ENCODE measurements around the gene CNGB1.
A peak's percentile ranks its signal among the peaks of the same experiment; 100 is the strongest.
"Not testable (repeated sequence)": the region's sequence is repeated elsewhere in the genome, so short reads cannot be mapped to it uniquely, and the experiment has no call there.

Gene CNGB1

GRCh38 chr16:57970970-57971369 lies at the start of gene CNGB1:
TSS of gene CNGB1 (minus strand) at chr16:57971128. CDS start at chr16:57967286, 3,842 bp downstream.
- DNase-seq, result no peak

- DNase-seq, result no peak
Observed at GRCh38 chr16:58019866-58020538, 49.1 kb upstream of the CNGB1 start.

GRCh38 chr16:58018803-58019202 lies 47.9 kb upstream of the CNGB1 start:
- DNase-seq, result no peak

- no peak for DNase-seq
Observed at GRCh38 chr16:58016840-58017446, 46.0 kb upstream of the CNGB1 start.

- no peak for DNase-seq
Observed at GRCh38 chr16:58013201-58013956, 42.5 kb upstream of the CNGB1 start.

- no peak for DNase-seq
Observed at GRCh38 chr16:58012481-58012880, 41.6 kb upstream of the CNGB1 start.

GRCh38 chr16:58011652-58012051 lies 40.7 kb upstream of the CNGB1 start:
- no peak for DNase-seq

GRCh38 chr16:58010886-58011285 lies 40.0 kb upstream of the CNGB1 start:
- DNase-seq, result no peak

GRCh38 chr16:58009856-58010416 lies 39.0 kb upstream of the CNGB1 start:
- DNase-seq, result no peak

- not testable (repeated sequence) for DNase-seq
Observed at GRCh38 chr16:58004736-58005135, 33.8 kb upstream of the CNGB1 start.

- DNase-seq, result no peak
Observed at GRCh38 chr16:58002936-58003335, 32.0 kb upstream of the CNGB1 start.

GRCh38 chr16:58002416-58002800 lies 31.5 kb upstream of the CNGB1 start:
- DNase-seq, result no peak

- DNase-seq, result no peak
Observed at GRCh38 chr16:58001781-58002415, 31.0 kb upstream of the CNGB1 start.

GRCh38 chr16:58000706-58001676 lies 30.1 kb upstream of the CNGB1 start, which contains the start of gene USB1:
TSS of gene USB1 (plus strand) at chr16:58001407. CDS start at chr16:58001484, 77 bp downstream.
- peak; percentile 92 for DNase-seq

GRCh38 chr16:57999971-58000705 lies 29.2 kb upstream of the CNGB1 start, which contains the start of gene ZNF319:
TSS of gene ZNF319 (minus strand) at chr16:58000672. CDS start at chr16:57998265, 2,407 bp downstream.
- DNase-seq, result peak; percentile 32

GRCh38 chr16:57999366-57999970 lies 28.5 kb upstream of the CNGB1 start:
- DNase-seq, result peak; percentile 50

- DNase-seq, result no peak
Observed at GRCh38 chr16:57998992-57999365, 28.1 kb upstream of the CNGB1 start.

- peak; percentile 86 for DNase-seq
Observed at GRCh38 chr16:57998486-57998885, 27.6 kb upstream of the CNGB1 start.

GRCh38 chr16:57997528-57998265 lies 26.8 kb upstream of the CNGB1 start:
- DNase-seq, result no peak

GRCh38 chr16:57997176-57997527 lies 26.2 kb upstream of the CNGB1 start:
- DNase-seq, result no peak

All from activated CD4-positive, alpha-beta T cell treated with anti-CD3 and anti-CD28 coated beads, Interleukin-2, Interleukin-6, amounts not matched to agents 100 ng/mL and 50 ng/mL, durations not matched to agents 16 hours and 8 hours (primary cell).